Stimulated activated CD4-positive, alpha-beta T cell treated with anti-CD3 and anti-CD28 coated beads, TNF-alpha, amount 100 ng/mL, for 24 hours (primary cell): ENCODE data around the gene B3GALT6.

Source experiments
- DNase-seq, 3 experiments: peaks; one replicate each; pipeline ENCODE4 v3.0.0-alpha.2; 2020; ENCODE audit warnings: low read depth in 3 of 3

Gene B3GALT6

DNA sequence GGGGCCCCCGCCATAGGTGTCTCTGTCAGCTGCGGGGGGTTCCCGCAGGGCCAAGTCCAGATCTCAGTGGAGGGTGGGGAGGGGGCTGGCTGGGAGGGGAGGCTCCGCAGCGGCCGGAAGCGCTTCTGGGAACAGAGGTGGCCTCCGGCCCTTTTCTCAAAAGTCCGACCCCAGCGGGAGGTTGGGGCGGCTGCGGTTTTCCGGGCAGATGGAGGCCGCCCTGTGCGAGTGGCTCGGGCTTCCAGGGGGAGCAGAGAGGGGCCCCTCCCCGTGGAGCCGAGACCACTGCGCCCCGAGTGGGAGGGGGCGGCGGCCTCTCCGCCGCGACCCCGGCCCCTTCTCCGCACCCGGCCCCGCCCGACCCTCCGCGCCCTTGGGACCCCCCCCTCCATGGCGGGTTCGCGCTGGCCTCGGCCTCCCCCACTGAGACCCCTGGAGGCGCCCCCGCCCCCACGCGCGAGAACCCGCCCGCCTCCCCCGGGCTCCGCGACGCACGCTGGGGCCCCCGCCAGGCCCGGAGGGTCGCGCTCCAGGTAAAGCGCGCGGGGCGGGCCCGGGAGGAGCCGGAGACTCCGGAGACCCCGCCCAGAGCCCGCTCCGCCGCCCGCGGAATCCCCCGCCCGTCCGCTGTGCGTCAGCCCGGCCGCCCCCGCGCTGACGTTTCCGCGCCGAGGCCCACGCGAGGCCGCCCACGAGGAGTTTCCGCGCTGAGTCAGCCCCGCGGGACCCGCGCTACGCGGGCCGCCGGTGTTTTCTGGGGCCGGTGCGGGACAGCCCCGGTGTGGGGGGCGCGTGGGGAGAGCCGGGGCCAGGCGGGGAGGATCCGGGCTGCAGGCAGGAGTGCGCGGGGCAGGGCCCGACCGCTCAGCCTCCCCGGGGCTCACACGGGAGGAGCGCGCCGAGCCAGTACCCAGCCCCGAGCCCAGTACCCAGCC, 30.9 kb upstream of the B3GALT6 start:
- DNase-seq, result peak; percentile 81 to 88 (median 83)

DNA sequence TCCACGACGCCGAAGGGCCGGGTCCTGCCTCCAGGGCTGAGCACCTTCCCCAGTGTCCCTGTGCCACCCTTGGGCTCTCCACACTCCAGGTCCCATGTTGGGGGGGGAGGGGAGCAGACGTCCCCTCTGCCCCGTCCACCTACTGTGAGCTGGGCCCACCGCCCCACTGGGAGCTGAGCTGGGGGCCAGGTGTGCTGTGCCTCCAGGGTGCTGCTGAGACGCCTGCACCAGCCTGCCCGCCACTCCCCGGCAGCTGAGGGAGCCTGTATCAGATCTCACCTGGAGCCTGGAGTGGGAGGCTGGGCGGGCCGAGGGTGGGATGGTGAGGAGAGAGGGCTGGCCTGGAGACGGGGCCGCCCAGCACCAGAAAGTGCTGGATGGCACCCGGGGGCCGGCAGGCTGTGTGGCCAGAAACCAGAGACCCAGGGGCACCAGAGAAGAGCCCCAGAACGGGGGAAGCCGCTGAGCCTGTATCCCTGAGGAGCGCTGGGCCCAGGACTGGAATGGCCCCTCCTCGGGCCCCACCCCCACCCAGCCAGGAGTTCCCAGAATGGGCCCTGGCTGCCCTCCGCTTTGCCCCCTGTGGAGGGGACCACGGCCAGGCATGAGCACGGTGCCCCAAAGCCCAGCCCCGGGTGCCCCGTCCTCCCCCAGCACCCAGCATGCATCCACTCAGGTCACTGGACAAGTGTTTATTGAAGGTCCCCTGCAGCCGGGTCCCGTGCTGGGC, 29.0 kb upstream of the B3GALT6 start:
- no peak for DNase-seq

DNA sequence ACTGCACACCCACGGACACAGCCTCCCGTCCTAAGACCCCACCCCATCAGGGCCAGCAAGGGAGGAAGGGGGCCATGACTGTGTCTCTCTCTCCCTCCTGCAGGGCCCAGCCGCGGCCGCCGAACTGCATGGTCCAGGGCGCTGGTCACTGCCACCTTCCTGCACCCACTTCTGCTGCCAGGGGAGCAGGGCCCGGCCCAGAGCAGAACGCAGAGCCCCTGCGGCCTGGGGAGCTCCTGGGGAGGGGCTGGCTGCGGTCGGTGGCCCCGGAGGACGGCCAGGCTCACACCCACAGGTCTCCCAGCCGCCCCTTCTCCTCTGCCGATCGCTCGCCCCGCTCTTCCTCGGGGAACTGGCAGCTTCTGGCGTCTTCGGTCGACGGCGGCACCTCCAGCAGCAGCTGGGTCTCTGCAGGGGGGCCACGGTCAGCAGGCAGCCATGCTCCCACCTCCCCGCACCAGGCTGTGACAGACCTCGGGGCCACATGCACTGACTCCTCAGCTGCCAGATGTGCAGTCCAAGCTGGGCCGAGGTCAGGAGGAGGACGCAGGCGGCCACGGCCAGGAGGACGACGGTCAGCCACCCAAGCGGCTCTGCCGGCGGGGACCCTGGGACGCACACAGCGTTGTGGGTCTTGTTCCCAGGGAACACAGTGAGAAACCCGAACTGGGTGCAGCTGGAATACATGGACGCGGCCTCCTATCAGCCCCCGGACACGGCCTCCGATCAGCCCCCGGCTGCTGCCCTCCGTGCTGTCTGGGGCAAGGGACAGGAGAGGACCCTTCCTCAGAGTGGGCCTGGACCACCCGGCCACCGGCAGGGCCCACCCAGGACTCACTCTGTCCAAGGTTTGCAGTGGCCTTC, 28.2 kb upstream of the B3GALT6 start:
- no peak for DNase-seq

GRCh38 chr1:1204425-1204920, 27.6 kb upstream of the B3GALT6 start:
- DNase-seq, result no peak

DNA sequence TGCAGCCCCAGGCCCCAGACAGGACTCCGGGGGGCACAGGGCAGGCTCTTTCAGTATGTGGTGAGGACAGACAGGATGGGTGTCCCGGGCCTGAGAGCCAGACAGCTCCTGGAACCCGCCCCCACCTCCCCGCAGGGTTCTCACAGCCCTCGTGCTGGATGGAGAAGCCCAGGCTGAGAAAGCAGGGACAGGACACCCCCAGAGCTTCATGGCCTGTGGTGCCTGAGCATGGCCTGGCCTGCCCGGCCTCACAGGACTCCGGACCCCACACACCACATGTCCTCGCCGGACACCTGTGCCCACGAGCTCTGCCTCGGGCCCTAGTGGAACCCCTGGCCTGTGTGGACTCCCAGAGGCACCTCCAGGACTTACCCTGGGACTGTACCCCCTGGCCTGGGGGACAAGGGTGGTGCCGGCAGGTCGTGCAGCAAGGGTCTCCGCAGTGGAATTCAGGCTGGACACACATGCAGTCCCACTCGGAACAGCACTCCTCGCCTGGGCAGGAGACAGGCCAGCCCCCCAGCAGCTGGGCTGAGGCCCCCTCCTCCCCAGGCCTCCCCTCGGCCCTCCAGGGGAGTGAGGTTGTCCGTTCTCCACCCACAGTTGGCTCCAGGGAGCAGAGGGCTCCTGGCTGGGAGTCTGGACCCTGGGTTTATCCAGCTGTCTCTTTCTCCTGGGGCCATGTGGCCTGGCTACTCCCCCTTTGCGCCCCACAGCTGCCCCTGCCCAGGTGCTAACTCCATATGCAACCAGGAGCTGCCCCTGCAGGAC, 26.9 kb upstream of the B3GALT6 start:
- no peak for DNase-seq

- no peak for DNase-seq
Observed at GRCh38 chr1:1205769-1206375, 26.2 kb upstream of the B3GALT6 start.

DNA sequence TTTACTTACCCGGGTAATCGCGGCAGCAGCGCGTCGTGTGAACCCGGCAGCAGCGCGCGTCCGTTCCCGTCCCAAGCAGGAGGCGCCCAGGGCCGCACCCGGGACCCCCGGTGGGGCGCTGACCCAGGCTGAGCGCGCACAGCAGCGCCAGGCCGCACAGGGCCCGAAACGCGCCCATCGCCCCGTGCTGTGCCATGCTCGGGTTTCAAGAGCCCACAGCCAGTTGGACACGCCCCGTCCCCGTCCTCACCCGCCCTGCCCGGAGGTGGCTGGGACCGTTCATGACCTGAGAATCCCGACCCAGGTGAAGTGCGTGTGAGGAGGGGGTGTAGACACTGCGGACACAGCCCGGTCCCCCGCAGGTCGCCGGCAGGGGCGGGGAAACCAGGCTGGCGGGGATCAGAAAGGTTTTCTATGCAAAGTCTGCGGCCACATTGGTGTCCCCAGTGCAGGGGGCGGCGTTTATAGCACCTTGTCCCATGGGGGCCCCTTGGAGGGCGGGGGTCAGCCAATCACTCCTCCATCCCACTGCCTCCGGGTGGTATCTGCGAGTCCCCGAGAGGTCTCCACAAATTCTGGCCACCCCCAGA, 25.6 kb upstream of the B3GALT6 start, which contains the start of gene TNFRSF18:
Gene TNFRSF18 (minus strand): TSS at position 217 of the 590 bp plus-strand sequence. CDS start 21 bp downstream, at position 196.
- DNase-seq, result peak in 1 of 3 experiments; percentile 62

DNA sequence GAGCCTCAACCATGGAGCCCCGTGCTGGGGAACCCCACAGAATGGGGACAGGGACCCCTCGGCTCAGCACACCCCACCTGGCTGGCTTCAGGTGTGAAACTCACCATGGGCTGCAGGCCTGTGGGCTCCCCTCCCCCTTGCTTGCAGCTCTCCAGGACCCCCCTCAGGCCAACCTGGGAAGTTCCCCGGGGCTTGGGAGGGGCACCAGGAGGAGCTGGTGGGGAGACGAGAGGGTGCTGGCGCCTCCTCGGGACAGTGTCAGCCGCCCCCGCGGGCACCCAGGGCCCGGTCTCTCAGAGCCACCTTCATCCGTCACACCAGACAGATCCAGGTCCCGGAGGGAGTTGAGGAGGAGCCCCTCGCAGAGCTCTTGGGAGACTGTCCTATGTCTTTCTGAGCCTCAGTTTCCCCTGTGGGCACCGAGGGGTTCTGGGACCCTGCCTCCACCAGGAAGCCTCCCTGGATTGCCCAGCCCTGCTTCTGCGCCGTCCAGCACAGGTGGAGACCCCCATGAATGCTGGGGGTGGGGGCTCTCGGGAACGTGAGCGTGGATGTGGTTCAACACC, 25.0 kb upstream of the B3GALT6 start:
- no peak for DNase-seq

DNA sequence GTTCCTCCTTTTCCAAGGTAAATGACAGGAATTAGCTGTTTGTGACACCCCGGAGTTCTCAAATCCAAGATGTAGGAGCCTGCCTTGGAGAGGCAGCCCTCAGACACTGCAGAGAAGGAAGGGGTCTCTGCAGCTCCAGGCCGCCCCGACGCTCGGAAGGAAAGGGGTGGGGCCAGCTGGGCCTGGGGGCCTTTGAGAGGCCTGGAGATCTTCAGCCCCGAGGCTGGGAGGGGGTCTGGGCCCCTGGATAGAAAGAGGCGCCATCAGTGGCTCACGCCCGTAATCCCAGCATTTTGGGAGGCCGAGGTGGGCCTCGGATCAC, 24.5 kb upstream of the B3GALT6 start:
- no peak for DNase-seq

GRCh38 chr1:1208713-1209433, 23.2 kb upstream of the B3GALT6 start:
- DNase-seq, result peak in 1 of 3 experiments; percentile 73

DNA sequence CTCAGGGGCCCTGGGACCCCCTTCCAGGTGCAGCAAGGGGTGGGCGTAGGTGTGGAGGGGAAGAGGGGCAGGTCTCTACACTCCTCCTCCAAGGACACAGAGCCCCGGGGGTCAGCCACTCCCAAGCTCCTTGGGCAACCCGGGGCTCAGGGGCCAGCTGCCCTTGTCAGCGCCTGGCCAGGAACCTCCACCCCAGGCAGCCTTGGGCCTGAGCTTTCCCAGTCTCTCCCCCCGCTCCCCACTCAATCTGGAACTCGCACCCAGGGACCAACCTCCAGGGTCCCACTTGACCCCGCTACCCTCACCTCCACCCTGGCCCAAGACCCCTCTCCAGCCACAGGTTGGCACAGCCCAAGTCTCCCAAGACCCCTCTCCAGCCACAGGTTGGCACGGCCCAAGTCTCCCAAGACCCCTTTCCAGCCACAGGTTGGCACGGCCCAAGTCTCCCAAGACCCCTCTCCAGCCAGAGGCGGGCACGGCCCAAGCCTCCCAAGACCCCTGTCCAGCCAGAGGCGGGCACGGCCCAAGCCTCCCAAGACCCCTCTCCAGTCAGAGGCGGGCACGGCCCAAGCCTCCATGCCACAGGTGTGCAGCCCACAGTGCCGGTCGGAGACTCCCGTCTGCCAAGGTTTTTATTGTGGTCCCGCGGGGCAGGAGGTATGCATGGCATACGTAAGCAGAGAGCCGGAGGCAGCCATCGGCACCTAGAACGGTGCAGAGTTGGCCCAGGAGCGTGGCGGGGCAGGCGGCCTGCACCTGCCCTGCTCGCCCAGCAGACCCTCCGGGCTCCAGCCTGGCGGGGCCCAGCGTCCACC, 21.1 kb upstream of the B3GALT6 start:
- no peak for DNase-seq

- DNase-seq, result no peak
Observed at GRCh38 chr1:1211541-1212441, 20.2 kb upstream of the B3GALT6 start.

DNA sequence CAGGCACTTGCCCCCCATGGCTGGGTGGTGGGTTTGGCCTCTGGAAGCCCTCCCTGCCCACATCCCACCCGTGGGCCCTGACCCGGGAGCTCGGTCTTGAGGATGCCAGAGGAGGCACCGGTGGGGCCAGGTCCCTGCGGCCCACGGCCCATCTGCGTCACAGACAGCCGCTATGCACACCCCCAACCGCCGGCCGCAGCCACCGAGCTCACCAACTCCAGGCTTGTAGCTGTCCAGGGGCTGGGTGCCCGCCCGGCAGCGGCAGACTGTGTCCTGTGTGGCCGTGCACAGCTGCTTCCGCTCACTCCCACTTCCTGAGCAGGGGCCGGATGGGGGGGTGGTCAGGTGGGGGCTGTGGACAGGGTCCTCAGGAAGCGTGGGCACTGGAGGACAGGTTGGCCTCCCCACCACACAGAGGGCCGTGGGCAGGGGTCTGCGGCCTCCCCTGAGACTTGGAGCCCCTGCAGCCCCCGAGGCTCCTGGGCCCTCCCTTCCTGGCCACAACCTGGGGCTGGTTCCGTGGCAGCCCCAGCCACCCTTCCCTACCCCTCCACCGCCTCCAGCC, 19.2 kb upstream of the B3GALT6 start:
- peak in 1 of 3 experiments; percentile 50 for DNase-seq

- peak in 1 of 3 experiments; percentile 68 for DNase-seq
Observed at GRCh38 chr1:1213345-1214265, 18.4 kb upstream of the B3GALT6 start, which contains the start of gene TNFRSF4. Gene TNFRSF4, minus strand, starts transcription at chr1:1214153. Its CDS starts 26 bp downstream, at chr1:1214127.

DNA sequence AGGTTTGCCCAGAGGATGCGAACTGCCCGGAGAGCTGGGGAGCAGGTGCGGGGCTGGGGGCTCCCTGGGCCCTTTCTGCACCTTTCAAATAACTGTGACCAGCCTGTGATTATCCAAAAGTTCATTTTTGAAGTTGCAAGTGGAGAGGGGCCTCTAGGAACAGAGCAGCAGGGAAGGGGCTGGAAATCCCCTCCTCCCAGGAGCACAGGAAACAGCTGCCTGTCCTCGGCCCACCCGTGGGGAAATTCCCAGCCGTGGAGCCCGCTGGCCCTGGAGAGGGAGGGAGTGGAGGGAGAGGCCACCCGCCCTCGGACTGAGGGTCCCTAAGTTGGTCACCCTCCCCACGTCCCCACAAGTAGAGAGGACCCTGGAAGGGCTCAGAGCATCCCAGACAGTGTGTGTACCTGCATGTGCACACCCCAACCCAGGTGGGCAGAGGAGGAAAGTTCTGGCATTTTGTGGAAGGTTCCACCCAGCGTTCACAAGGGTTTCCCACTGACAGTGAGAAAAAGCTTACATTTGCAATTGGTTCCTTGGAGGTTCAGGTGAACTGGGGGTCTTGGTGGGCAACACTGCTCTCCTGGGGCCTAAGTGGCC, 16.9 kb upstream of the B3GALT6 start:
- no peak for DNase-seq
